HG03469 (cell line): Measurements from ENCODE around the gene OCSTAMP.

Source experiments
- ATAC-seq: cut with Tn5 transposase; IDR thresholded peaks from one replicate; pipeline ENCODE4 v1.9.1; 2021; ENCODE audit warnings: mild to moderate bottlenecking, moderate library complexity, moderate number of reproducible peaks; ENCODE audit not compliant: unreplicated experiment

The OCSTAMP gene

GRCh38 chr20:46573788-46574584, 23.5 kb upstream of the OCSTAMP start:
- no peak for ATAC-seq

GRCh38 chr20:46573234-46573633, 22.8 kb upstream of the OCSTAMP start:
- ATAC-seq, result no peak

GRCh38 chr20:46572790-46573189, 22.3 kb upstream of the OCSTAMP start:
- ATAC-seq, result no peak

GRCh38 chr20:46572153-46572552, 21.7 kb upstream of the OCSTAMP start:
- no peak for ATAC-seq

- ATAC-seq, result no peak
Measured at GRCh38 chr20:46571418-46571817, 21.0 kb upstream of the OCSTAMP start.

GRCh38 chr20:46570956-46571355, 20.5 kb upstream of the OCSTAMP start:
- ATAC-seq, result no peak

GRCh38 chr20:46569961-46570360, 19.5 kb upstream of the OCSTAMP start:
- ATAC-seq, result no peak

GRCh38 chr20:46568570-46569129, 18.2 kb upstream of the OCSTAMP start:
- ATAC-seq, result no peak

GRCh38 chr20:46566125-46566524, 15.7 kb upstream of the OCSTAMP start:
- no peak for ATAC-seq

GRCh38 chr20:46564241-46564957, 13.9 kb upstream of the OCSTAMP start:
- no peak for ATAC-seq

- no peak for ATAC-seq
Measured at GRCh38 chr20:46563860-46564221, 13.4 kb upstream of the OCSTAMP start.

- no peak for ATAC-seq
Measured at GRCh38 chr20:46563170-46563859, 12.9 kb upstream of the OCSTAMP start.

- no peak for ATAC-seq
Measured at GRCh38 chr20:46562373-46563169, 12.1 kb upstream of the OCSTAMP start.

- ATAC-seq, result no peak
Measured at GRCh38 chr20:46562009-46562372, 11.5 kb upstream of the OCSTAMP start.

- no peak for ATAC-seq
Measured at GRCh38 chr20:46559685-46560440, 9.4 kb upstream of the OCSTAMP start.

GRCh38 chr20:46559001-46559400, 8.5 kb upstream of the OCSTAMP start:
- no peak for ATAC-seq

- no peak for ATAC-seq
Measured at GRCh38 chr20:46558511-46558959, 8.1 kb upstream of the OCSTAMP start.

- no peak for ATAC-seq
Measured at GRCh38 chr20:46557231-46557956, 6.9 kb upstream of the OCSTAMP start.

- ATAC-seq, result no peak
Measured at GRCh38 chr20:46555370-46555956, 5.0 kb upstream of the OCSTAMP start.
